ENCODE measurements around the gene UMAD1. TPM values are rescaled to one million over a fixed set of nuclear protein-coding genes. Genes with fewer than 3 reads are reported as not detected.

UMAD1 gene
- total RNA-seq, 4 donors from 2014 or later: 5.6 to 13.2 (median 12.1) TPM

GRCh38 chr7:7614018-7614741, 26.4 kb upstream of the UMAD1 start:
- no peak for TF ChIP-seq CTCF (IDR thresholded peaks at IDR 0.05)
- ATAC-seq (ENCODE audit: low FRiP score): no peak
- no peak for DNase-seq (ENCODE audit: low spot score)

GRCh38 chr7:7617550-7617949, 23.0 kb upstream of the UMAD1 start:
- no peak for TF ChIP-seq CTCF (IDR thresholded peaks at IDR 0.05)
- no peak for DNase-seq (ENCODE audit: low spot score)
- no peak for ATAC-seq (ENCODE audit: low FRiP score)

- TF ChIP-seq CTCF (IDR thresholded peaks at IDR 0.05): no peak
- ATAC-seq (ENCODE audit: low FRiP score): no peak
- no peak for DNase-seq (ENCODE audit: low spot score)
Measured at GRCh38 chr7:7618410-7618809, 22.1 kb upstream of the UMAD1 start.

GRCh38 chr7:7620236-7620635, 20.3 kb upstream of the UMAD1 start:
- no peak for ATAC-seq (ENCODE audit: low FRiP score)
- no peak for TF ChIP-seq CTCF (IDR thresholded peaks at IDR 0.05)
- DNase-seq (ENCODE audit: low spot score): no peak

- DNase-seq (ENCODE audit: low spot score) (no peak), ATAC-seq (ENCODE audit: low FRiP score) (no peak)
- no peak for TF ChIP-seq CTCF (IDR thresholded peaks at IDR 0.05)
Measured at GRCh38 chr7:7620644-7621210, 19.8 kb upstream of the UMAD1 start.

GRCh38 chr7:7628476-7628875, 12.1 kb upstream of the UMAD1 start:
- ATAC-seq (ENCODE audit: low FRiP score) (no peak), DNase-seq (ENCODE audit: low spot score) (no peak)
- no peak for TF ChIP-seq CTCF (IDR thresholded peaks at IDR 0.05)
